Endodermal cell (in vitro differentiated cells): ENCODE results near the gene ATG2B. TPM values are rescaled to one million over a fixed set of nuclear protein-coding genes. Genes with fewer than 3 reads are reported as not detected.

Experiments
- DNase-seq: peaks from one replicate; pipeline ENCODE4 v3.0.0-alpha.2; 2017
- H3K27ac ChIP-seq: 2 replicates; pipeline ENCODE4 v1.5.1; 2013; ENCODE audit warnings: mild to moderate bottlenecking, low read depth, low read length, moderate library complexity
- H3K27me3 ChIP-seq: 2 replicates; pipeline ENCODE4 v1.6.1; 2013; ENCODE audit warnings: mild to moderate bottlenecking, low read length, moderate library complexity; ENCODE audit not compliant: insufficient read depth, control insufficient read depth, poor library complexity, severe bottlenecking
- H3K36me3 ChIP-seq: 2 replicates; pipeline ENCODE4 v1.7.0; 2013; ENCODE audit warnings: mild to moderate bottlenecking, low read length, moderate library complexity; ENCODE audit not compliant: control insufficient read depth, insufficient read depth
- H3K4me1 ChIP-seq: one replicate; pipeline ENCODE4 v1.7.0; 2013; ENCODE audit warnings: low read length; ENCODE audit not compliant: control insufficient read depth, insufficient read depth
- H3K4me3 ChIP-seq: 2 replicates; pipeline ENCODE4 v1.5.1; 2013; ENCODE audit warnings: mild to moderate bottlenecking, low read length, moderate library complexity
- H3K9ac ChIP-seq: 2 replicates; pipeline ENCODE4 v1.6.1; 2013; ENCODE audit warnings: mild to moderate bottlenecking, low read length, moderate library complexity; ENCODE audit not compliant: poor library complexity, severe bottlenecking; ENCODE audit errors: extremely low read depth
- H3K9me3 ChIP-seq: 2 replicates; pipeline ENCODE4 v1.6.1; 2013; ENCODE audit warnings: mild to moderate bottlenecking, low read length, moderate library complexity; ENCODE audit not compliant: control insufficient read depth
- H3K27ac Mint-ChIP-seq: 2 replicates; pipeline ENCODE4 v1.8.0; 2020; ENCODE audit warnings: mixed read lengths
- H3K27me3 Mint-ChIP-seq: 2 replicates; pipeline ENCODE4 v1.8.0; 2021; ENCODE audit warnings: mild to moderate bottlenecking, mixed read lengths; ENCODE audit not compliant: insufficient read depth
- H3K36me3 Mint-ChIP-seq: 2 replicates; pipeline ENCODE4 v1.8.0; 2020; ENCODE audit warnings: low read depth, mixed read lengths
- H3K4me1 Mint-ChIP-seq: 2 replicates; pipeline ENCODE4 v1.8.0; 2020; ENCODE audit warnings: mixed read lengths
- H3K4me3 Mint-ChIP-seq: 2 replicates; pipeline ENCODE4 v1.8.0; 2020; ENCODE audit warnings: mild to moderate bottlenecking, moderate library complexity, mixed read lengths
- H3K9me3 Mint-ChIP-seq: 2 replicates; pipeline ENCODE4 v1.8.0; 2020; ENCODE audit warnings: mild to moderate bottlenecking, mixed read lengths
- WGBS, 2 experiments: methylation state at CpG; one replicate each; pipeline versions ENCODE4 v1.1.5 to v1.1.7; 2013; ENCODE audit warnings: missing lambda C conversion rate in 2 of 2, mixed read lengths in 1 of 2; ENCODE audit not compliant: insufficient coverage in 1 of 2, insufficient read length in 1 of 2; 5-methylcytosine and 5-hydroxymethylcytosine counted together
- total RNA-seq, 2 donors: library from RNA; stranded (reverse); fragmentation: NEBNext Ultra II Directional in 1 of 2; extraction: Animal tissue kit (Norgen Biotek cat#: 25700) in 1 of 2; gene quantifications; 2 replicates in 1 of 2; 3 replicates in 1 of 2; pipeline ENCODE4 v1.2.1, GENCODE V29; 2021
- TF ChIP-seq, protein P1 (sequence below): fragments of 200-600 bp; sonication (generic); conservative IDR thresholded peaks from 2 replicates; pipeline ENCODE4 v1.5.0; 2021; ENCODE audit warnings: antibody characterized with exemption, mild to moderate bottlenecking

The ATG2B gene
- total RNA-seq, 2 donors from 2014 or later, result 9.7 to 14.1 TPM

DNA sequence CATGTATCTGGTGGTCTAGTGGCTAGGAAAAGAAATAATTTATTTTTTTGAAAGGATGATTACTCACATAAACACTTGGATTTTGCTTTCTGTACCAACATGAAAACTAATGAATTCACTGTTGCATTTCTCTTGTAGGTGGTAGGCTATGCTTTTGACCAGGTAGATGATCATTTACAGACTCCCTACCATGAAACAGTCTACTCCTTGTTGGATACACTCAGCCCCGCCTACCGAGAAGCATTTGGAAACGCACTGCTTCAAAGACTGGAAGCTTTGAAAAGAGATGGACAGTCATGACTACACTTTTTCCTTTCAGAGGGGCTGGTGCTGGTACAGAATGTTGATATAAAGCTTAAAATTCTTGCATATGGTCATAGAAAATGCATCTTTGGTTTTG, 22.2 kb upstream of the ATG2B start:
- Mint-ChIP-seq H3K27ac (no peak overlapping the region), H3K27me3 (peaks cover 11% of the 10 kb centered on the region), H3K9me3 (no peaks in the 10 kb centered on the region), H3K4me3 (no peak overlapping the region), H3K36me3 (peaks cover 31% of the 10 kb centered on the region), H3K4me1 (no peaks in the 10 kb centered on the region)
- TF ChIP-seq, protein P1, sequence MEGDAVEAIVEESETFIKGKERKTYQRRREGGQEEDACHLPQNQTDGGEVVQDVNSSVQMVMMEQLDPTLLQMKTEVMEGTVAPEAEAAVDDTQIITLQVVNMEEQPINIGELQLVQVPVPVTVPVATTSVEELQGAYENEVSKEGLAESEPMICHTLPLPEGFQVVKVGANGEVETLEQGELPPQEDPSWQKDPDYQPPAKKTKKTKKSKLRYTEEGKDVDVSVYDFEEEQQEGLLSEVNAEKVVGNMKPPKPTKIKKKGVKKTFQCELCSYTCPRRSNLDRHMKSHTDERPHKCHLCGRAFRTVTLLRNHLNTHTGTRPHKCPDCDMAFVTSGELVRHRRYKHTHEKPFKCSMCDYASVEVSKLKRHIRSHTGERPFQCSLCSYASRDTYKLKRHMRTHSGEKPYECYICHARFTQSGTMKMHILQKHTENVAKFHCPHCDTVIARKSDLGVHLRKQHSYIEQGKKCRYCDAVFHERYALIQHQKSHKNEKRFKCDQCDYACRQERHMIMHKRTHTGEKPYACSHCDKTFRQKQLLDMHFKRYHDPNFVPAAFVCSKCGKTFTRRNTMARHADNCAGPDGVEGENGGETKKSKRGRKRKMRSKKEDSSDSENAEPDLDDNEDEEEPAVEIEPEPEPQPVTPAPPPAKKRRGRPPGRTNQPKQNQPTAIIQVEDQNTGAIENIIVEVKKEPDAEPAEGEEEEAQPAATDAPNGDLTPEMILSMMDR, result no peak
- no peak for DNase-seq
- Histone ChIP-seq H3K4me1 (no peaks in the 10 kb centered on the region), H3K36me3 (peaks cover 61% of the 10 kb centered on the region), H3K4me3 (no peak overlapping the region), H3K27me3 (peaks cover 6% of the 10 kb centered on the region), H3K27ac (no peak overlapping the region), H3K9ac (no peak overlapping the region), H3K9me3 (no peaks in the 10 kb centered on the region)
- WGBS, 2 experiments, result 92 to 100% methylated on average over 3 of the region's 3 CpGs

- peaks cover 31% of the 10 kb centered on the region for H3K36me3 Mint-ChIP-seq
- no peaks in the 10 kb centered on the region for H3K9me3 Mint-ChIP-seq
- DNase-seq, result no peak
- Histone ChIP-seq H3K9me3 (no peaks in the 10 kb centered on the region), H3K4me1 (no peaks in the 10 kb centered on the region), H3K36me3 (peaks cover 65% of the 10 kb centered on the region), H3K9ac (no peak overlapping the region), H3K27me3 (no peaks in the 10 kb centered on the region), H3K27ac (no peak overlapping the region), H3K4me3 (no peak overlapping the region)
- no peak overlapping the region for H3K27ac Mint-ChIP-seq
- TF ChIP-seq, protein P1, result no peak
- H3K4me3 Mint-ChIP-seq, result no peak overlapping the region
- H3K4me1 Mint-ChIP-seq, result no peaks in the 10 kb centered on the region
- H3K27me3 Mint-ChIP-seq, result peaks cover 5% of the 10 kb centered on the region
- no CpG with 5 or more reads among the region's 1 CpG for WGBS, 2 experiments
Observed at GRCh38 chr14:96384740-96385139, 21.6 kb upstream of the ATG2B start.

- Mint-ChIP-seq H3K36me3 (peaks cover 31% of the 10 kb centered on the region), H3K27ac (no peak overlapping the region), H3K4me1 (no peaks in the 10 kb centered on the region), H3K4me3 (no peak overlapping the region), H3K9me3 (no peaks in the 10 kb centered on the region), H3K27me3 (no peaks in the 10 kb centered on the region)
- no peaks in the 10 kb centered on the region for H3K4me1 ChIP-seq
- H3K9ac ChIP-seq, result no peak overlapping the region
- no peak for DNase-seq
- TF ChIP-seq, protein P1, result no peak
- 80 to 83% methylated on average over 1 of the region's 1 CpG for WGBS, 2 experiments
- H3K4me3 ChIP-seq, result no peak overlapping the region
- H3K36me3 ChIP-seq, result peaks cover 65% of the 10 kb centered on the region
- H3K27ac ChIP-seq, result no peak overlapping the region
- no peaks in the 10 kb centered on the region for H3K9me3 ChIP-seq
- H3K27me3 ChIP-seq, result no peaks in the 10 kb centered on the region
Observed at GRCh38 chr14:96384053-96384452, 20.9 kb upstream of the ATG2B start.
